ENCODE measurements around the gene ETNK1. TPM values are rescaled to one million over a fixed set of nuclear protein-coding genes. Genes with fewer than 3 reads are reported as not detected.

Gene ETNK1
- total RNA-seq, 5 donors from 2014 or later (not counting 1 experiment from before 2014, with no cell fraction given), result 50.9 to 77.4 (median 69.9) TPM

DNA sequence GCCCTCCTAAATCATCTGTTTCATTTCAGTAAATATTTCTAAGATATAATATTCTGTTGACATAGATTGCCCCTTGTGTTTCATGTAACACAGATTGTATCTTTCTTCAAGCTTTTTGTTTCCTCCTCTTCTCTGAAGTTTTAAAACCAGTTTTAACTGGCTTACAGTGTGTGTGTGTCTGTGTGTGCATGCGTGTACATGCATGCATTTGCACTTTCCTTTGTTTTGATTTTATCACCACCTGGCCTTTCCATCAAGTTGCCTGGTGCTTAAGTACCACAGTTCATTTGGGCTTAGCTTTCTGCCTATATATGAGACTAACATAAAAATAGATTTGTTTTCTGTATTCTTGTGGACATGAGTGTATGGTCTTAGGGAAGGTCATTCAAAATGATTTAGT, 31.9 kb downstream of the ETNK1 start:
- Mint-ChIP-seq H3K27ac (peak overlapping the region in 1 of 2 donors; percentile 36), H3K9me3 (no peaks in the 10 kb centered on the region), H3K27me3 (no peaks in the 10 kb centered on the region), H3K4me1 (peaks cover 34 to 42% (median 35%) of the 10 kb centered on the region in 3 donors), H3K4me3 (no peak overlapping the region), H3K36me3 (peaks cover 38% of the 10 kb centered on the region)
- Histone ChIP-seq H3K9me3 (no peaks in the 10 kb centered on the region), H3K27me3 (replicated peaks in 1 of 2; ENCODE audit: control insufficient read depth in 2 of 2, extremely low read depth in 1 of 2, insufficient read depth in 2 of 2, low read length in 1 of 2) (no peaks in the 10 kb centered on the region), H3K4me3 (ENCODE audit: control insufficient read depth in 1 of 2, extremely low read depth in 1 of 2, low read length in 1 of 2) (no peak overlapping the region), H3K36me3 (ENCODE audit: control insufficient read depth in 2 of 2, extremely low read depth in 1 of 2, insufficient read depth in 1 of 2, low read length in 1 of 2) (peaks cover 0 to 2% of the 10 kb centered on the region in 2 donors), H3K4me1 (ENCODE audit: control insufficient read depth in 1 of 2, extremely low read depth in 1 of 2, insufficient read depth in 2 of 2, low read length in 2 of 2) (no peaks in the 10 kb centered on the region), H3K27ac (ENCODE audit: low read length) (no peak overlapping the region)
- DNase-seq (no peak), ATAC-seq (replicated peaks in 1 of 4) (no peak)
- ChIA-PET CTCF (interaction anchor here (0.5 to 1.5 kb wide), 2 partner anchors 16 to 31 kb away, joined by 5 read pairs; no protein-coding TSS in a partner anchor), POLR2A (no interaction called here)
- WGBS (ENCODE audit: insufficient coverage), result no CpG with 5 or more reads among the region's 1 CpG

DNA sequence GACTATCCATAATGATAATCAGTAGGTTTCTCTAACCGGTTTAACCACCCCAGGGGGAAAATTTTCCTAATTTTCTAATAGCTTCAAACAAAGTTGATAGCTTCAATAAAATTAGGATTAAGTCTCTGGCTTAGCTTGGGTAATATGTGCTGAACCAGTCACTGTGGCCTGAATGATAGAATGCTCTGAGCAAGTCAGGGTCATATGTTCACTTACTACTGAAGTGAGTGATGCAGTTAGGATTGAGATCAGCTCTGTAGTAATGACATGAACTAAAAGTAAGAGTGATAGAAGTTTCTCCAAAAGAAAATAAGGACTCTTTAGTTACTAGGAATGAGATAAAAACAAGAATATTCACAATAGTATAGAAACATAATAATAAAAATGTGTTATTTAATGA, 32.6 kb downstream of the ETNK1 start:
- Mint-ChIP-seq H3K4me3 (no peak overlapping the region), H3K9me3 (no peaks in the 10 kb centered on the region), H3K27ac (no peak overlapping the region), H3K36me3 (peaks cover 31% of the 10 kb centered on the region), H3K27me3 (no peaks in the 10 kb centered on the region), H3K4me1 (peaks cover 28 to 35% (median 30%) of the 10 kb centered on the region in 3 donors)
- Histone ChIP-seq H3K36me3 (ENCODE audit: control insufficient read depth in 2 of 2, extremely low read depth in 1 of 2, insufficient read depth in 1 of 2, low read length in 1 of 2) (no peaks in the 10 kb centered on the region), H3K9me3 (no peaks in the 10 kb centered on the region), H3K4me1 (ENCODE audit: control insufficient read depth in 1 of 2, extremely low read depth in 1 of 2, insufficient read depth in 2 of 2, low read length in 2 of 2) (no peaks in the 10 kb centered on the region), H3K4me3 (ENCODE audit: control insufficient read depth in 1 of 2, extremely low read depth in 1 of 2, low read length in 1 of 2) (no peak overlapping the region), H3K27me3 (replicated peaks in 1 of 2; ENCODE audit: control insufficient read depth in 2 of 2, extremely low read depth in 1 of 2, insufficient read depth in 2 of 2, low read length in 1 of 2) (no peaks in the 10 kb centered on the region), H3K27ac (ENCODE audit: low read length) (no peak overlapping the region)
- no CpG with 5 or more reads among the region's 1 CpG for WGBS (ENCODE audit: insufficient coverage)
- POLR2A ChIA-PET, result no interaction called here
- no peak for ATAC-seq (replicated peaks in 1 of 4)
- CTCF ChIA-PET, result no interaction called here
- no peak for DNase-seq

DNA sequence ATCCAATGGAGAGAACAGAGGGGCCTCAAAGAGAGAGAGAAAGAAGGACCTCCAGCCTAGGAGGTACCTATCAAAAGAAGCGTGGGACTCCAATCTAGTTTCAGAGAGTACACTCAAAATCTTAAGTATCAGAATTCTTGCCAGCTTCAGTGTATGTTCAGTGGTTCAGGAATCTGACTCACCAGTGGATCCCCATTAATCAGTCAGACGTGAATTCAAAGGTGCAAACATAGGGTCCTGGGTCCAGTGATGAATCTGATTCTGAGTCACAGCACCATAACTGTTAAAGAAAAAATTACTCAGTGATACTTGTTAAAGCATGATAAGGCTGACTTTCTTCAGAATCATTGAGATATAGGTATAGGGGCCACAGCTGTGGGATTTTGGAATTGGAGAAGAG, 33.2 kb downstream of the ETNK1 start:
- H3K36me3 ChIP-seq (ENCODE audit: control insufficient read depth in 2 of 2, extremely low read depth in 1 of 2, insufficient read depth in 1 of 2, low read length in 1 of 2), result no peaks in the 10 kb centered on the region
- Mint-ChIP-seq H3K27me3 (no peaks in the 10 kb centered on the region), H3K36me3 (peaks cover 24% of the 10 kb centered on the region), H3K27ac (no peak overlapping the region), H3K4me1 (peaks cover 21 to 29% (median 24%) of the 10 kb centered on the region in 3 donors), H3K9me3 (no peaks in the 10 kb centered on the region), H3K4me3 (no peak overlapping the region)
- ChIA-PET POLR2A (no interaction called here), CTCF (no interaction called here)
- no peak for ATAC-seq (replicated peaks in 1 of 4)
- no peak for DNase-seq
- no peak overlapping the region for H3K4me3 ChIP-seq (ENCODE audit: control insufficient read depth in 1 of 2, extremely low read depth in 1 of 2, low read length in 1 of 2)
- H3K4me1 ChIP-seq (ENCODE audit: control insufficient read depth in 1 of 2, extremely low read depth in 1 of 2, insufficient read depth in 2 of 2, low read length in 2 of 2), result no peaks in the 10 kb centered on the region
- H3K27ac ChIP-seq (ENCODE audit: low read length), result no peak overlapping the region
- 57% methylated on average over 1 of the region's 2 CpGs for WGBS (ENCODE audit: insufficient coverage)
- H3K27me3 ChIP-seq (replicated peaks in 1 of 2; ENCODE audit: control insufficient read depth in 2 of 2, extremely low read depth in 1 of 2, insufficient read depth in 2 of 2, low read length in 1 of 2), result no peaks in the 10 kb centered on the region
- H3K9me3 ChIP-seq, result no peaks in the 10 kb centered on the region

DNA sequence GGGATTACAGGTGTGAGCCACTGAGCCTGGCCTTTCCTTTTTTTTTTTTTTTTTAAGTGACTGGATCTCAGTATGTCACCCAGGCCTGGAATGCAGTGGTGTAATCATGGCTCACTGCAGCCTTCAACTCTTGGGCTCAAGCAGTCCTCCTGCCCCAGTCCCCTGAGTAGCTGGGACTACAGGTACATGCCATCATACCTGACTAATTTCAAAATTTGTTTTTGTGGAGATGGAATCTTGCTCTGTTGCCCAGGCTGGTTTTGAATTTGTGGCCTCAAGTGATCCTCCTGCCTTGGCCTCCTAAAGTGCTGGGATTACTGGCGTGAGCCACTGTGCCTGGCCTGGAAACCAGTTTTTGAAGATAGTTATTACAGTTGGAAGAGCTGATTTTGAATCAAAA, 37.4 kb downstream of the ETNK1 start:
- H3K27ac ChIP-seq (ENCODE audit: low read length), result no peak overlapping the region
- no peaks in the 10 kb centered on the region for H3K9me3 ChIP-seq
- H3K4me1 ChIP-seq (ENCODE audit: control insufficient read depth in 1 of 2, extremely low read depth in 1 of 2, insufficient read depth in 2 of 2, low read length in 2 of 2), result no peaks in the 10 kb centered on the region
- Mint-ChIP-seq H3K4me1 (peaks cover 13 to 19% (median 14%) of the 10 kb centered on the region in 3 donors), H3K27me3 (no peaks in the 10 kb centered on the region), H3K4me3 (no peak overlapping the region), H3K27ac (no peak overlapping the region), H3K36me3 (peaks cover 28% of the 10 kb centered on the region), H3K9me3 (no peaks in the 10 kb centered on the region)
- no peak for ATAC-seq (replicated peaks in 1 of 4)
- no peaks in the 10 kb centered on the region for H3K27me3 ChIP-seq (replicated peaks in 1 of 2; ENCODE audit: control insufficient read depth in 2 of 2, extremely low read depth in 1 of 2, insufficient read depth in 2 of 2, low read length in 1 of 2)
- DNase-seq, result no peak
- 100% methylated on average over 1 of the region's 1 CpG for WGBS (ENCODE audit: insufficient coverage)
- ChIA-PET CTCF (interaction anchor here (0.6 to 0.8 kb wide), 3 partner anchors 21 to 133 kb away, joined by 3 to 7 read pairs (median 3); no protein-coding TSS in a partner anchor), POLR2A (interaction anchor here in 1 of 2 donors (0.6 kb wide), 1 partner anchor 22 kb away, joined by 5 read pairs; no protein-coding TSS in a partner anchor)
- no peak overlapping the region for H3K4me3 ChIP-seq (ENCODE audit: control insufficient read depth in 1 of 2, extremely low read depth in 1 of 2, low read length in 1 of 2)
- H3K36me3 ChIP-seq (ENCODE audit: control insufficient read depth in 2 of 2, extremely low read depth in 1 of 2, insufficient read depth in 1 of 2, low read length in 1 of 2), result peaks cover 0 to 3% of the 10 kb centered on the region in 2 donors

DNA sequence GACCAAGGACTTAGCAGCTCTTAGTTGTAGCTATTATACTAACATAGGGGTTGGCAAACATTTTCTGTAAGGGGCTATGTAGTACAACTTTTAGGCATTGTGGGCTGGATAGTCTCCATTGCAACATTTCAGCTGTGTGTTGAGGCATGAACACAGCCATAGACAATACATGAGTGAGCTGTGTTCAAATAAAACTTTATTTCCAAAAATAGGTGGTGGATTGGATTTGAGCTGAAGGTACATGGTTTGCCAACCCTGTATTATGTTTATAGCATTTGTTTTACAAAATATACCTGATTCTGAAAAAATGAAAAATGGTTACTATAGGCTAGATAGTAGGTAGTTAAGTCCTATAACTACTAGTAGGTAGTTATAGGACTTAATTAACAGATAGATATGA, 40.5 kb downstream of the ETNK1 start:
- DNase-seq, result no peak
- H3K36me3 ChIP-seq (ENCODE audit: control insufficient read depth in 2 of 2, extremely low read depth in 1 of 2, insufficient read depth in 1 of 2, low read length in 1 of 2), result peaks cover 0 to 3% of the 10 kb centered on the region in 2 donors
- no peaks in the 10 kb centered on the region for H3K9me3 ChIP-seq
- ChIA-PET CTCF (interaction anchor here in 1 of 2 donors (1.3 kb wide), 1 partner anchor 136 kb away, joined by 6 read pairs; no protein-coding TSS in a partner anchor), POLR2A (no interaction called here)
- no peaks in the 10 kb centered on the region for H3K9me3 Mint-ChIP-seq
- peaks cover 23% of the 10 kb centered on the region for H3K36me3 Mint-ChIP-seq
- H3K4me3 ChIP-seq (ENCODE audit: control insufficient read depth in 1 of 2, extremely low read depth in 1 of 2, low read length in 1 of 2), result no peak overlapping the region
- H3K4me1 ChIP-seq (ENCODE audit: control insufficient read depth in 1 of 2, extremely low read depth in 1 of 2, insufficient read depth in 2 of 2, low read length in 2 of 2), result no peaks in the 10 kb centered on the region
- no peak overlapping the region for H3K27ac Mint-ChIP-seq
- no peak overlapping the region for H3K27ac ChIP-seq (ENCODE audit: low read length)
- no peak for ATAC-seq (replicated peaks in 1 of 4)
- peaks cover 0 to 10% (median 4%) of the 10 kb centered on the region in 3 donors for H3K4me1 Mint-ChIP-seq
- no peaks in the 10 kb centered on the region for H3K27me3 ChIP-seq (replicated peaks in 1 of 2; ENCODE audit: control insufficient read depth in 2 of 2, extremely low read depth in 1 of 2, insufficient read depth in 2 of 2, low read length in 1 of 2)
- H3K4me3 Mint-ChIP-seq, result no peak overlapping the region
- H3K27me3 Mint-ChIP-seq, result no peaks in the 10 kb centered on the region

DNA sequence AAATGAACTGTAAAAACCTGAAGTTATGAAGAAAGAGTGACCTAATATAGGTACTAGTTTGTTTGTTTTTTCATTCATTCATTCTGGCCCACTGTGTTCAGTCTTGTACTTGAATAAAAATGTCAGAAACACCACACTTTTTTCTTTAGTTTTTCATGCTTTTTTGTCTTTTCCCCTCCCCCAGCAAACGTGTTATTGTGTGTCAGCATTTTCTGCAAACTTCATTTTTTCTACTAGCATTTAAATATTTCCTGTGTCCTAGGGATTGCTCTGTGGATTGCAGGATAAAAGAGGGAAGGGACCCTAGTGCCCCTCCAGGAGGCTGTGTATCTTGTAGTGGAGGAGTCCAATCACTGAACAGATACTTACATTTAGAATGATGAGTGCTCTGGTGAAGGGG, 42.2 kb downstream of the ETNK1 start:
- no CpG with 5 or more reads among the region's 1 CpG for WGBS (ENCODE audit: insufficient coverage)
- Histone ChIP-seq H3K27me3 (replicated peaks in 1 of 2; ENCODE audit: control insufficient read depth in 2 of 2, extremely low read depth in 1 of 2, insufficient read depth in 2 of 2, low read length in 1 of 2) (no peaks in the 10 kb centered on the region), H3K9me3 (no peaks in the 10 kb centered on the region), H3K4me3 (ENCODE audit: control insufficient read depth in 1 of 2, extremely low read depth in 1 of 2, low read length in 1 of 2) (no peak overlapping the region), H3K27ac (ENCODE audit: low read length) (no peak overlapping the region), H3K36me3 (ENCODE audit: control insufficient read depth in 2 of 2, extremely low read depth in 1 of 2, insufficient read depth in 1 of 2, low read length in 1 of 2) (peaks cover 0 to 7% of the 10 kb centered on the region in 2 donors), H3K4me1 (ENCODE audit: control insufficient read depth in 1 of 2, extremely low read depth in 1 of 2, insufficient read depth in 2 of 2, low read length in 2 of 2) (no peaks in the 10 kb centered on the region)
- Mint-ChIP-seq H3K36me3 (peaks cover 17% of the 10 kb centered on the region), H3K9me3 (no peaks in the 10 kb centered on the region), H3K4me3 (no peak overlapping the region), H3K27ac (peak overlapping the region in 1 of 2 donors; percentile 48), H3K27me3 (no peaks in the 10 kb centered on the region), H3K4me1 (peaks cover 0 to 10% (median 4%) of the 10 kb centered on the region in 3 donors)
- DNase-seq (no peak), ATAC-seq (replicated peaks in 1 of 4) (no peak)
- ChIA-PET POLR2A (no interaction called here), CTCF (interaction anchor here in 1 of 2 donors (1.1 kb wide), 1 partner anchor 17 kb away, joined by 3 read pairs; no protein-coding TSS in a partner anchor)

Data from T-cell (primary cell).